Hepatocyte (in vitro differentiated cells): Measurements from ENCODE around the gene NAPSA. TPM values are rescaled to one million over a fixed set of nuclear protein-coding genes. Genes with fewer than 3 reads are reported as not detected.

Source experiments
- DNase-seq: peaks from one replicate; pipeline ENCODE4 v3.0.0-alpha.2; 2016; ENCODE audit warnings: low spot score
- H2AFZ ChIP-seq: fragments of 200-600 bp; sonication (generic); 2 replicates; pipeline ENCODE4 v1.6.0; 2016; ENCODE audit warnings: antibody characterized with exemption, mild to moderate bottlenecking
- H3K27ac ChIP-seq: fragments of 200-600 bp; sonication (generic); 2 replicates; pipeline ENCODE4 v1.5.1; 2016; ENCODE audit warnings: mild to moderate bottlenecking
- H3K27me3 ChIP-seq: fragments of 200-600 bp; sonication (generic); 2 replicates; pipeline ENCODE4 v1.6.1; 2016
- H3K36me3 ChIP-seq: fragments of 200-600 bp; sonication (generic); replicated peaks from 2 replicates; pipeline ENCODE4 v1.5.1; 2016; ENCODE audit warnings: low read depth; ENCODE audit not compliant: insufficient read depth
- H3K4me1 ChIP-seq: fragments of 200-600 bp; sonication (generic); 2 replicates; pipeline ENCODE4 v1.5.1; 2016; ENCODE audit warnings: mild to moderate bottlenecking, moderate library complexity; ENCODE audit not compliant: insufficient read depth
- H3K4me2 ChIP-seq: fragments of 200-600 bp; sonication (generic); 2 replicates; pipeline ENCODE4 v1.6.0; 2016
- H3K4me3 ChIP-seq: fragments of 200-600 bp; sonication (generic); 2 replicates; pipeline ENCODE4 v1.5.1; 2016; ENCODE audit warnings: mild to moderate bottlenecking
- H3K79me2 ChIP-seq: fragments of 200-600 bp; sonication (generic); 2 replicates; pipeline ENCODE4 v1.6.0; 2017; ENCODE audit warnings: mild to moderate bottlenecking
- H3K9me2 ChIP-seq: fragments of 200-600 bp; sonication (generic); replicated peaks from 2 replicates; pipeline ENCODE4 v1.6.0; 2017; ENCODE audit warnings: mild to moderate bottlenecking; ENCODE audit not compliant: insufficient read depth
- H3K9me3 ChIP-seq: fragments of 200-600 bp; sonication (generic); 2 replicates; pipeline ENCODE4 v1.5.1; 2016; ENCODE audit warnings: low read depth, mild to moderate bottlenecking
- H4K20me1 ChIP-seq: fragments of 200-600 bp; sonication (generic); 2 replicates; pipeline ENCODE4 v1.6.0; 2016; ENCODE audit warnings: mild to moderate bottlenecking; ENCODE audit not compliant: insufficient read depth, poor library complexity, severe bottlenecking
- EZH2 ChIP-seq: fragments of 200-600 bp; sonication (generic); IDR thresholded peaks from 2 replicates; pipeline ENCODE4 v1.6.1; 2016; ENCODE audit warnings: antibody characterized with exemption, mild to moderate bottlenecking, borderline replicate concordance
- EZH2phosphoT487 ChIP-seq: fragments of 200-600 bp; sonication (generic); IDR thresholded peaks from one replicate; pipeline ENCODE4 v1.6.1; 2018; ENCODE audit warnings: antibody characterized with exemption, mild to moderate bottlenecking, low read depth, moderate library complexity; ENCODE audit not compliant: unreplicated experiment, severe bottlenecking
- WGBS: methylation state at CpG from one replicate; pipeline ENCODE4 v1.1.6; 2016; ENCODE audit warnings: low lambda C conversion rate; ENCODE audit errors: missing lambda C conversion rate; 5-methylcytosine and 5-hydroxymethylcytosine counted together
- polyA plus RNA-seq: library from polyadenylated mRNA; unstranded; fragments of >200 nt; fragmentation: Nextera tagmentation; extraction: Ambion mirVana; gene quantifications from 2 replicates; pipeline ENCODE4 v1.2.1, GENCODE V29; 2016
- total RNA-seq: library from RNA; depleted of rRNA; stranded (reverse); fragments of >200 nt; gene quantifications from 2 replicates; pipeline ENCODE4 v1.2.3, GENCODE V29; 2014
- TF ChIP-seq, protein P1 (sequence below): fragments of 200-600 bp; sonication (generic); IDR thresholded peaks from 2 replicates; pipeline ENCODE4 v1.5.1; 2016; ENCODE audit warnings: antibody characterized with exemption, mild to moderate bottlenecking; ENCODE audit not compliant: poor library complexity

NAPSA gene
- total and polyA plus RNA-seq, 2 experiments from 2014 or later: 2.7 to 7.3 TPM

DNA sequence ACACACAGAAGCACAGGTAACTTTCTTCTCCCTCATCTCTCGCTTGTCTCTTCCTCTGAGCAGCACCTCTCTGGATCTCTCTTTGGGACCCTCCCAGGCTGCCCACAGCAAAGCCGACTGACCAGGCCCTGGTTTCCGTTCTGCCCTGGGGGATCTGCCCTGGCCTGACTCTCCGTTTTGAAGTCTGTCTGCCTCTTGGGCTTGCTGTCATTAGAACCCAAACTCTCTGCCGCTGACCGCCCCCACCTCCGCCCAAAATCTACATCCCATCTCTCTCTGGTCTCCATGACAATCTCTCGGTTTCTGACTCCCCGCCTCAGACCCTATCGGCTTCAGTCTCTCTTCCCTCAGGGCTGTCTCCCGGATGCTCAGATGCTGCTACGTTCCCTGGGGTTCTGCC is 43.2 kb downstream of the NAPSA start:
- Histone ChIP-seq H3K27me3 (peaks cover 22% of the 10 kb centered on the region), H3K4me3 (no peak overlapping the region), H3K79me2 (no peaks in the 10 kb centered on the region), H4K20me1 (peaks cover 3% of the 10 kb centered on the region), H3K9me2 (no peaks in the 10 kb centered on the region), H2AFZ (no peak overlapping the region), H3K4me2 (no peak overlapping the region), H3K4me1 (peaks cover 4% of the 10 kb centered on the region), H3K36me3 (no peaks in the 10 kb centered on the region), H3K9me3 (no peaks in the 10 kb centered on the region), H3K27ac (no peak overlapping the region)
- DNase-seq: no peak
- TF ChIP-seq, protein P1, sequence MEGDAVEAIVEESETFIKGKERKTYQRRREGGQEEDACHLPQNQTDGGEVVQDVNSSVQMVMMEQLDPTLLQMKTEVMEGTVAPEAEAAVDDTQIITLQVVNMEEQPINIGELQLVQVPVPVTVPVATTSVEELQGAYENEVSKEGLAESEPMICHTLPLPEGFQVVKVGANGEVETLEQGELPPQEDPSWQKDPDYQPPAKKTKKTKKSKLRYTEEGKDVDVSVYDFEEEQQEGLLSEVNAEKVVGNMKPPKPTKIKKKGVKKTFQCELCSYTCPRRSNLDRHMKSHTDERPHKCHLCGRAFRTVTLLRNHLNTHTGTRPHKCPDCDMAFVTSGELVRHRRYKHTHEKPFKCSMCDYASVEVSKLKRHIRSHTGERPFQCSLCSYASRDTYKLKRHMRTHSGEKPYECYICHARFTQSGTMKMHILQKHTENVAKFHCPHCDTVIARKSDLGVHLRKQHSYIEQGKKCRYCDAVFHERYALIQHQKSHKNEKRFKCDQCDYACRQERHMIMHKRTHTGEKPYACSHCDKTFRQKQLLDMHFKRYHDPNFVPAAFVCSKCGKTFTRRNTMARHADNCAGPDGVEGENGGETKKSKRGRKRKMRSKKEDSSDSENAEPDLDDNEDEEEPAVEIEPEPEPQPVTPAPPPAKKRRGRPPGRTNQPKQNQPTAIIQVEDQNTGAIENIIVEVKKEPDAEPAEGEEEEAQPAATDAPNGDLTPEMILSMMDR: no peak
- TF ChIP-seq EZH2: no peak
- TF ChIP-seq EZH2phosphoT487: no peak
- 86% methylated on average over 12 of the region's 12 CpGs for WGBS

DNA sequence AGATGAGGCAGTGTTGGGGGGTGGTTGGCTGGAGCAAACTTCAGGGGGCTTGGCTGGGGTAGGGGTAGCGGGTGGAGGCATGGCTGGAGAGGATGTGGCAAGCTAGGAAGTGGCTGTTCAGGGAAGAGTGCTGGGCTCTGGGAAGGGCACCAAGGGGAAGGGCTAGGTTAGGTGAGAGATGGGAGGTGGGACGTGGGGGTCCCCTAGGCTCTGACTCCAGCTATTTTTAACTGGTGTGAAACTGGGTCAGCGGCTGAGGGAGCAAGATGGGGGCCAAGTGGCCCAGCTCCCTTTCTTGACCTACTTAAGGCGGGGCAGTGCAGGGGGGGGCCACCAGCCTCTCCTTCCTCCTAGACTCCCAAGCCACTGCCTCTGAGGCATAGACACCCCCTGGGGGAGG is 43.6 kb downstream of the NAPSA start:
- Histone ChIP-seq H3K9me2 (no peaks in the 10 kb centered on the region), H3K4me1 (peaks cover 4% of the 10 kb centered on the region), H3K27me3 (peaks cover 18% of the 10 kb centered on the region), H3K4me2 (no peak overlapping the region), H3K4me3 (no peak overlapping the region), H2AFZ (no peak overlapping the region), H4K20me1 (peaks cover 3% of the 10 kb centered on the region), H3K9me3 (no peaks in the 10 kb centered on the region), H3K27ac (no peak overlapping the region), H3K36me3 (no peaks in the 10 kb centered on the region), H3K79me2 (no peaks in the 10 kb centered on the region)
- no peak for DNase-seq
- TF ChIP-seq EZH2: no peak
- TF ChIP-seq, protein P1: no peak
- TF ChIP-seq EZH2phosphoT487: no peak
- 94% methylated on average over 3 of the region's 4 CpGs for WGBS

DNA sequence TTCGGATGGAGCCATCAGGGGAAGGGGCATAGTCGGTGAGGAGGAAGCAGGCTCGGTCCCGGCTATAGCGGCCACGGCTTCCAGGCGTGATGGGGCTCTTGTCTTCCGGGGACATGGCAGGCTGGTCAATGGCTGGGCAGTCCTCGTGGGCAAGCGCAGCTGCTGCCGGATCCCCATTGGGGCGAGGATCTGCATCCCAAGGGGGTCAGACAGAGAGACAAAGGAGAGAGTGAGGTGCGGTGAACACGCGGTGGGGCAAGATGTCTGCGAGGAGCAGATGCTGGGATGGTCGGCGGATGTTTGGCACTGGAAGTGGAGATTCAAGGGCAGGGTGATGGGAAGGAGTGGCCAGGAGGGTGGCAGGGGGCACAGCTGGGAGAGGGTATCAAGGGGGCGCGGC is 44.8 kb downstream of the NAPSA start:
- H3K27me3 ChIP-seq: peaks cover 17% of the 10 kb centered on the region
- no peak overlapping the region for H3K4me2 ChIP-seq
- DNase-seq: no peak
- no peaks in the 10 kb centered on the region for H3K36me3 ChIP-seq
- TF ChIP-seq, protein P1: no peak
- no peak for TF ChIP-seq EZH2phosphoT487
- no peak for TF ChIP-seq EZH2
- H4K20me1 ChIP-seq: no peaks in the 10 kb centered on the region
- no peak overlapping the region for H3K27ac ChIP-seq
- no peaks in the 10 kb centered on the region for H3K79me2 ChIP-seq
- H3K9me2 ChIP-seq: no peaks in the 10 kb centered on the region
- no peak overlapping the region for H2AFZ ChIP-seq
- no peaks in the 10 kb centered on the region for H3K4me1 ChIP-seq
- WGBS: 95% methylated on average over 13 of the region's 20 CpGs
- no peak overlapping the region for H3K4me3 ChIP-seq
- no peaks in the 10 kb centered on the region for H3K9me3 ChIP-seq

DNA sequence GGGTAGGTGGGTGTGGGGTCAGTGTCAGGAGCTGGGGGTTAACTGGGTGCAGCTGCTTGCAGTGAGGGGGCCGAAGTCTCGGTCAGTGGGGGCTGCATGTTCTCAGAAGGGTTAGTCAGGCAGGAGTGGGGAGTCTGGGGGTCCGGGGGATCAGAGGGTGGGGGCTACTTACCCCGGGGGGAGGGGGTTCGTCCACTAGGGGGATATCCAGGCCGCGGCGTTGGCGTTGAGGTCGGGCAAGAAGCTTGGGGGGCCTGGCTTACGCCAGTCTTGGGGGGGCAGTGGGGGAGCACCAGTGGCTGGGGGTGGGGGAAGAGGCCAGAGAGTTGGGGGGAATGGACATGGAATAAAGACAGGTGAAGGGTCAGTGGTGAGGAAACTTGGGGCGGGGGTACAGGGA is 45.4 kb downstream of the NAPSA start:
- no peak overlapping the region for H3K4me3 ChIP-seq
- H3K27ac ChIP-seq: no peak overlapping the region
- no peaks in the 10 kb centered on the region for H3K79me2 ChIP-seq
- H3K36me3 ChIP-seq: no peaks in the 10 kb centered on the region
- DNase-seq: no peak
- no peak overlapping the region for H3K4me2 ChIP-seq
- H3K27me3 ChIP-seq: peaks cover 20% of the 10 kb centered on the region
- TF ChIP-seq EZH2 (no peak), EZH2phosphoT487 (no peak)
- TF ChIP-seq, protein P1: no peak
- H3K9me3 ChIP-seq: no peaks in the 10 kb centered on the region
- 96% methylated on average over 5 of the region's 12 CpGs for WGBS
- no peak overlapping the region for H2AFZ ChIP-seq
- H3K4me1 ChIP-seq: no peaks in the 10 kb centered on the region
- H4K20me1 ChIP-seq: no peaks in the 10 kb centered on the region
- no peaks in the 10 kb centered on the region for H3K9me2 ChIP-seq
